GM23248 (cell line): ENCODE data around the gene UBE2V1.

ENCODE experiments used
- EZH2 ChIP-seq: fragments of 200-600 bp; sonication (generic); IDR thresholded peaks from 2 replicates; pipeline ENCODE4 v1.6.1; 2018; ENCODE audit warnings: antibody characterized with exemption, mild to moderate bottlenecking; ENCODE audit not compliant: insufficient read depth, poor library complexity, severe bottlenecking
- EZH2phosphoT487 ChIP-seq: fragments of 200-600 bp; sonication (generic); IDR thresholded peaks from 2 replicates; pipeline ENCODE4 v1.6.1; 2018; ENCODE audit warnings: antibody characterized with exemption, moderate library complexity, mild to moderate bottlenecking, low read depth; ENCODE audit not compliant: insufficient read depth

DNA sequence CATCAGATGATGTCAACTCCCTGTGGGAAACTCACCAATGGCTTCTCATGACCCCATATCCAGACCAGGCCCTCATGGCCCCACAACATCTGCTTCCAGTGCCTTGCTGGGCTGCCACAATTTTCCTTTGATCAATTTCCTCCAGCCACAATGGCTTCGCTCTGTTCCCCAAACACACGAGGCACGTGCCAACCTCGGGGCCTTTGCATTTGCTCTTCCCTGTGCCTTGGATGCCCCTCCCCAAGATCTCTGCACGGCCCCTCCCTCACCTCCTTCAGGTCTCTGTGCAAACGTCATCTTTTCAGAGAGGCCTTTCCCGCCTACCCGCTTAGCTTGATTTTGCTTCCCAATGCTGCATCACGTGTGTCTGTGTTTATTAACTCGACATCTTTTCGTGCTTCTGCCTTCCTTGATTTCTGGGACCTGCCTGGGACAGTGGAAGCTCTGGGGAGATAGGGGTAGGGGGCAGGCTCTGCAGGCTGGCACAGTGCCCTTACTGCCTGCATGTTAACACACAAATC is 27.4 kb upstream of the UBE2V1 start:
- no peak for TF ChIP-seq EZH2
- TF ChIP-seq EZH2phosphoT487: no peak
